HL-60 (cell line): ENCODE measurements around the gene ZYG11A.

Source experiments
- DNase-seq, 2 experiments: peaks; one replicate each; pipeline ENCODE4 v3.0.0-alpha.2; 2010 to 2020; ENCODE audit warnings: low read depth in 1 of 2, low spot score in 1 of 2
- H3K27ac ChIP-seq: fragments of 250-450 bp; sonication (Bioruptor Pico); replicated peaks from 2 replicates; pipeline ENCODE4 v1.5.1; 2020; ENCODE audit warnings: mild to moderate bottlenecking, moderate library complexity
- H3K27me3 ChIP-seq: fragments of 250-450 bp; sonication (Bioruptor Pico); 2 replicates; pipeline ENCODE4 v1.5.1; 2021; ENCODE audit warnings: mild to moderate bottlenecking, moderate library complexity; ENCODE audit not compliant: insufficient read depth, poor library complexity, severe bottlenecking
- H3K4me3 ChIP-seq: replicated peaks from 2 replicates; pipeline ENCODE4 v1.5.1; 2011; ENCODE audit warnings: mild to moderate bottlenecking, control low read depth, low read length; ENCODE audit not compliant: insufficient read depth
- CTCF ChIP-seq: IDR thresholded peaks from one replicate; pipeline ENCODE4 v1.5.1; 2011; ENCODE audit warnings: low read length, control low read depth, inconsistent platforms; ENCODE audit not compliant: insufficient read depth
- GABPA ChIP-seq: IDR thresholded peaks from 2 replicates; pipeline ENCODE4 v1.6.1; 2012; ENCODE audit warnings: low read depth
- POLR2AphosphoS5 ChIP-seq: IDR thresholded peaks from 2 replicates; pipeline ENCODE4 v1.6.1; 2012; ENCODE audit warnings: low read depth
- REST ChIP-seq: IDR thresholded peaks from 2 replicates; pipeline ENCODE4 v1.6.1; 2012; ENCODE audit warnings: low read depth; ENCODE audit not compliant: insufficient replicate concordance
- SPI1 ChIP-seq: IDR thresholded peaks from 2 replicates; pipeline ENCODE4 v1.6.1; 2012; ENCODE audit warnings: low read depth, mild to moderate bottlenecking, borderline replicate concordance

The ZYG11A gene

DNA sequence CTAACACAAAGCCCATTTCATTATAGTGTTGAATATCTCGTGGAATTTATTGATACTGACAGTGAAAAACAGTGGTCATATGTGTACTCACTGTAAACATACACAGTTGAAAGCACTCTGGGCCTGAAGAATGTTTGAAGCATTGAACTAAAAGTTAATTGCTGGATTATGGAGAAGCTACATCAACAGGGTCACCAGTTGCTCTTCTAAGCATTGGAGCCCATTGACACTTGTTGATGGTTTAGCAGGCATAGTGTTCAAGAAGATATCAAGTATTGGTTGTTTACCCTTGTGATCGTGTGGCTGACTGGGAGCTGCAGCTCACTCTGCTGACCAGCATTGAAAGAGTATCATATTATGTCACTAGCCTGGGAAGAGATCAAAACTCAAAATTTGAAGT, 10.3 kb downstream of the ZYG11A start:
- no peak overlapping the region for H3K4me3 ChIP-seq
- TF ChIP-seq POLR2AphosphoS5 (no peak), REST (no peak), SPI1 (no peak), GABPA (no peak), CTCF (no peak)
- H3K27ac ChIP-seq = no peak overlapping the region
- no peak for DNase-seq
- H3K27me3 ChIP-seq = no peaks in the 10 kb centered on the region

- H3K27me3 ChIP-seq = no peaks in the 10 kb centered on the region
- no peak overlapping the region for H3K4me3 ChIP-seq
- no peak overlapping the region for H3K27ac ChIP-seq
- DNase-seq = no peak
- TF ChIP-seq CTCF (no peak), POLR2AphosphoS5 (no peak), SPI1 (no peak), GABPA (no peak), REST (no peak)
Measured at GRCh38 chr1:52855584-52855983, 13.0 kb downstream of the ZYG11A start.

- H3K4me3 ChIP-seq = no peak overlapping the region
- H3K27ac ChIP-seq = no peak overlapping the region
- TF ChIP-seq CTCF (no peak), POLR2AphosphoS5 (no peak), SPI1 (no peak), GABPA (no peak)
- H3K27me3 ChIP-seq = no peaks in the 10 kb centered on the region
- no peak for DNase-seq
Measured at GRCh38 chr1:52856026-52856425, 13.5 kb downstream of the ZYG11A start.

DNA sequence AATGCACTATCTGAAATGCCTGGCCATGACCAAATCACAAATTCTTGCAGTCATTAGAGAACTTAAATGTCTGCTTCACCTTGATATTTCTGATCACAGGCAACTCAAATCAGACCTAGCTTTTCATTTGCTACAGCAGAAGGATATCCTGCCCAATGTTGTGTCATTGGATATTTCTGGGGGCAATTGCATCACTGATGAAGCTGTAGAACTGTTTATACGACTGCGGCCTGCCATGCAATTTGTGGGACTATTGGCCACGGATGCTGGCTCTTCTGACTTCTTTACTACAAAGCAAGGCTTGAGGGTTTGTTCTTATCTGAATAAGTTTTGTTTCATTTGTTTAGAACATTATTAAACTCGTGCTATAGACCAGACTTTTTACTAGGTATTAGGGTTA, 14.9 kb downstream of the ZYG11A start:
- Histone ChIP-seq H3K27ac (no peak overlapping the region), H3K27me3 (no peaks in the 10 kb centered on the region), H3K4me3 (no peak overlapping the region)
- TF ChIP-seq CTCF (no peak), REST (no peak), GABPA (no peak), POLR2AphosphoS5 (no peak), SPI1 (no peak)
- no peak for DNase-seq
